Fibroblast of the aortic adventitia (primary cell): ENCODE measurements around the gene CHST3. TPM values are rescaled to one million over a fixed set of nuclear protein-coding genes. Genes with fewer than 3 reads are reported as not detected.
A peak's percentile ranks its signal among the peaks of the same experiment; 100 is the strongest.
"Not testable (repeated sequence)": the region's sequence is repeated elsewhere in the genome, so short reads cannot be mapped to it uniquely, and the experiment has no call there.

ENCODE experiments used
- DNase-seq: peaks from one replicate; pipeline ENCODE4 v3.0.0-alpha.2; 2010; ENCODE audit warnings: low read depth
- H3K4me3 ChIP-seq: 2 replicates; pipeline ENCODE4 v1.5.1; 2011; ENCODE audit warnings: low read depth, mild to moderate bottlenecking, control low read depth, low read length, moderate library complexity
- CTCF ChIP-seq: IDR thresholded peaks from 2 replicates; pipeline ENCODE4 v1.5.1; 2011; ENCODE audit warnings: mild to moderate bottlenecking, low read length, control low read depth, inconsistent platforms; ENCODE audit not compliant: insufficient read depth
- total RNA-seq: library from RNA; depleted of rRNA; stranded (reverse); fragments of >200 nt; gene quantifications from 2 replicates; pipeline ENCODE4 v1.2.3, GENCODE V29; 2012; ENCODE audit warnings: low replicate concordance

Gene CHST3
- total RNA-seq, 1 donor, result 19.3 TPM

- no peak for DNase-seq
- peak; percentile 3 for TF ChIP-seq CTCF
- no peak overlapping the region for H3K4me3 ChIP-seq
These were observed 18.3 kb downstream of the CHST3 start for GRCh38 chr10:71982269-71983178.

- no peak for DNase-seq
- no peak for TF ChIP-seq CTCF
- no peak overlapping the region for H3K4me3 ChIP-seq
These were observed 20.1 kb downstream of the CHST3 start for GRCh38 chr10:71984126-71984808.

GRCh38 chr10:71984809-71985388 is 20.7 kb downstream of the CHST3 start:
- no peak overlapping the region for H3K4me3 ChIP-seq
- no peak for TF ChIP-seq CTCF
- DNase-seq, result no peak

GRCh38 chr10:71985542-71986250 is 21.5 kb downstream of the CHST3 start:
- peak; percentile 14 for TF ChIP-seq CTCF
- DNase-seq, result peak; percentile 85
- no peak overlapping the region for H3K4me3 ChIP-seq

- DNase-seq, H3K4me3 ChIP-seq: not testable (repeated sequence)
These were observed 24.7 kb downstream of the CHST3 start for GRCh38 chr10:71988895-71989294.

GRCh38 chr10:71989661-71990454 is 25.7 kb downstream of the CHST3 start:
- no peak for DNase-seq
- H3K4me3 ChIP-seq, result no peak overlapping the region
- no peak for TF ChIP-seq CTCF
